Tibial artery (tissue), 4 donors: ENCODE results near the gene OR1J4.

ENCODE experiments used
- DNase-seq, 2 donors: peaks; one replicate each; pipeline ENCODE4 v3.0.0-alpha.2; 2019
- H3K27ac ChIP-seq, 2 donors: fragments of 200-600 bp; sonication (generic) in 1 of 2; 1 replicate in 1 of 2; 2 replicates in 1 of 2; pipeline ENCODE4 v1.5.1; 2018 to 2019; ENCODE audit warnings: mild to moderate bottlenecking in 1 of 2
- H3K27me3 ChIP-seq, 2 donors: fragments of 200-600 bp; sonication (generic) in 1 of 2; one replicate each; pipeline versions ENCODE4 v1.5.1 to v1.6.0; 2016 to 2019
- H3K36me3 ChIP-seq, 3 donors: fragments of 200-600 bp; sonication (generic) in 2 of 3; one replicate each; pipeline ENCODE4 v1.5.1; 2016 to 2019; ENCODE audit warnings: mild to moderate bottlenecking in 2 of 3
- H3K4me1 ChIP-seq, 4 donors: fragments of 200-600 bp; sonication (generic) in 2 of 4; 1 replicate in 3 of 4; 2 replicates in 1 of 4; pipeline ENCODE4 v1.5.1; 2016 to 2019
- H3K4me3 ChIP-seq, 2 donors: fragments of 200-600 bp; sonication (generic) in 1 of 2; 1 replicate in 1 of 2; 2 replicates in 1 of 2; pipeline ENCODE4 v1.5.1; 2018 to 2019; ENCODE audit warnings: mild to moderate bottlenecking in 2 of 2
- H3K9me3 ChIP-seq, 3 donors: fragments of 200-600 bp; sonication (generic) in 1 of 3; one replicate each; pipeline ENCODE4 v1.5.1; 2016 to 2019
- CTCF ChIP-seq, 2 experiments: fragments of 200-600 bp in 1 of 2; fragments of 450-650 bp in 1 of 2; IDR thresholded peaks; one replicate each; pipeline ENCODE4 v1.5.1; 2017 to 2019; ENCODE audit warnings: antibody characterized with exemption in 2 of 2, mild to moderate bottlenecking in 1 of 2, moderate library complexity in 1 of 2
- intact Hi-C: fragments of 100-400 bp; cut with DNase I; formaldehyde crosslinking; loops from one replicate; pipeline ENCODE4 v1.15.0; 2023; ENCODE audit warnings: low total_unique reads

The OR1J4 gene, protein sequence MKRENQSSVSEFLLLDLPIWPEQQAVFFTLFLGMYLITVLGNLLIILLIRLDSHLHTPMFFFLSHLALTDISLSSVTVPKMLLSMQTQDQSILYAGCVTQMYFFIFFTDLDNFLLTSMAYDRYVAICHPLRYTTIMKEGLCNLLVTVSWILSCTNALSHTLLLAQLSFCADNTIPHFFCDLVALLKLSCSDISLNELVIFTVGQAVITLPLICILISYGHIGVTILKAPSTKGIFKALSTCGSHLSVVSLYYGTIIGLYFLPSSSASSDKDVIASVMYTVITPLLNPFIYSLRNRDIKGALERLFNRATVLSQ

DNA sequence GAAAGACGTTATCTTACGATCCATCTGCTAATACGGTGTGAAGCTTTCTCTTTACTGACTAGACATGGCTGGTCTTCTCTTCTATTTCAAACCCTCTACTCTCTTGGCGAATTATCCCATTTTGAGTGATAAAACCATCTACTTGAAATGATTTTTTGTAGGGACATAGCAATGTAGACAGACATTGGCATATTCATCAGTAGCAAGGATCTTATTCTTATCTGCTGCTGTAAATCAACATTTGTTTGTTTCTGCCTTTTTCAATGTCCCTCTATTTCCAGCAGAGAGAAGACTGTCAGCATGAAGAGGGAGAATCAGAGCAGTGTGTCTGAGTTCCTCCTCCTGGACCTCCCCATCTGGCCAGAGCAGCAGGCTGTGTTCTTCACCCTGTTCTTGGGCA lies at the start of gene OR1J4:
Gene OR1J4, plus strand, starts transcription at position 301 of the 400 bp plus-strand sequence. Its CDS starts 0 bp downstream, at position 301.
- Histone ChIP-seq H3K4me3 (no peak within 1 kb of the TSS), H3K36me3 (no peaks in the 10 kb centered on the region), H3K27ac (no peak within 1 kb of the TSS), H3K27me3 (peaks cover 0 to 5% of the 10 kb centered on the region in 2 donors), H3K9me3 (no peaks in the 10 kb centered on the region), H3K4me1 (no peaks in the 10 kb centered on the region)
- TF ChIP-seq CTCF (IDR thresholded peaks at IDR 0.05) = no peak
- no peak for DNase-seq
- intact Hi-C loops = no loop called here

GRCh38 chr9:122474561-122474960 lies 44.4 kb upstream of the OR1J4 start:
- H3K9me3 ChIP-seq = no peaks in the 10 kb centered on the region
- intact Hi-C loops = no loop called here
- no peak for DNase-seq
- no peaks in the 10 kb centered on the region for H3K36me3 ChIP-seq
- no peak overlapping the region for H3K4me3 ChIP-seq
- TF ChIP-seq CTCF (IDR thresholded peaks at IDR 0.05) = no peak
- H3K27me3 ChIP-seq = peaks cover 0 to 27% of the 10 kb centered on the region in 2 donors
- H3K4me1 ChIP-seq = no peaks in the 10 kb centered on the region
- H3K27ac ChIP-seq = no peak overlapping the region

DNA sequence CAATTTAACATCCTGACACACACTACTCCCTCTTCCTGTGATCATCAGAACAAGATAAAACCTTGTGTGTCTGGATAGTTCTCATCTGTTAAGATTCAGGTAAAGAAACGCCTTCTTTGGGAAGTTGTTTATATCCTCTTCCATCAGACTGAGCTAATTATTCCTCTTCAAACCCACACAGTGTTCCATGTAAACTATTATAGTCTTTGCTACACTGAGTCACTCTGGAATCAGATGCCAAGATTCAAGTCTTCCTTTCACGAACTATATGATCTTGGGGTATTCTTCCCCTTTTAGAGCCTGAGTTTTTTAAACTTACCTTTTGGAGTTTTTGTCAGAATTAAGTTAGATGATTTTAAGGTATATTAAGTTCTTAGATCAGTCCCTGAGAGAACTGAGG lies 43.2 kb upstream of the OR1J4 start:
- Histone ChIP-seq H3K27me3 (peaks cover 0 to 18% of the 10 kb centered on the region in 2 donors), H3K27ac (no peak overlapping the region), H3K4me3 (no peak overlapping the region), H3K4me1 (no peaks in the 10 kb centered on the region), H3K36me3 (no peaks in the 10 kb centered on the region), H3K9me3 (no peaks in the 10 kb centered on the region)
- intact Hi-C loops = no loop called here
- DNase-seq = no peak
- TF ChIP-seq CTCF (IDR thresholded peaks at IDR 0.05) = no peak

DNA sequence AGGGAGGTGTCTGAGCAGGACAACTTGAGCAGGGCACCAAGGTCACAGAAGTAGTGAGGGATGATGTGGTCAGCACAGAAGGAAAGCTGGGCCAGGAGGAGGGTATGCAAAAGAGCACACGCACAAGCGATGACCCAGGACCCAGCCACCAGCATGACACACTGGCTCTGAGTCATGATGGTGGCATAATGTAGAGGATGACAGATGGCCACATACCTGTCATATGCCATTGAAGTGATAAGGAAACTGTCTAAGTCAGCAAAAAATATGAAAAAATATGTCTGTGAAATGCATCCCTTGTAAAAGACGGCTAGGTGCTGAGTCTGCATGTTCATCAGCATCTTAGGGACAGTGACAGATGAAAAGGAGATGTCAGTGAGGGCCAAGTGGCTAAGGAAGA lies 41.6 kb upstream of the OR1J4 start:
- intact Hi-C loops = no loop called here
- TF ChIP-seq CTCF (IDR thresholded peaks at IDR 0.05) = no peak
- Histone ChIP-seq H3K27ac (no peak overlapping the region), H3K4me1 (no peaks in the 10 kb centered on the region), H3K36me3 (no peaks in the 10 kb centered on the region), H3K9me3 (no peaks in the 10 kb centered on the region), H3K27me3 (peaks cover 0 to 12% of the 10 kb centered on the region in 2 donors), H3K4me3 (no peak overlapping the region)
- DNase-seq = no peak

DNA sequence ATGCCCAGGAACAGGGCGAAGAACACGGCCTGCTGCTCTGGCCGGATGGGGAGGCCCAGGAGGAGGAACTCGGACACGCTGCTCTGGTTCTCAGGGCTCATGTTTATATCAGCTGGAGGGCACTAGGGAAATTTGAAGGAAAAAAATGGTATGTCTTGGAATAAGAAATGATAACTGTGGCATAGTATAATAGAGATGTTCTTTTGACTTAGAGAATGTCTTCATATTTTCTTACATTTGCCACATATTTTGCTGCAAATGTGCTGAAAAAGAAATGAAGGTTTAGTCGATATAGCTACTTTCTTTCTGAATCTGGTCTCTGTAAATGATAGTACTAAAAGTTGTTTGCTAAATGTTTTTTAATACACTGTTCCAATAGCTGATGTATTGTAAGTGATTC lies 41.1 kb upstream of the OR1J4 start, which contains the start of gene OR1J1:
Gene OR1J1, minus strand, starts transcription at position 101 of the 400 bp plus-strand sequence. Its CDS starts 0 bp downstream, at position 101.
- no peak for TF ChIP-seq CTCF (IDR thresholded peaks at IDR 0.05)
- DNase-seq = no peak
- Histone ChIP-seq H3K27ac (no peak within 1 kb of the TSS), H3K4me1 (no peaks in the 10 kb centered on the region), H3K4me3 (no peak within 1 kb of the TSS), H3K9me3 (no peaks in the 10 kb centered on the region), H3K27me3 (peaks cover 0 to 12% of the 10 kb centered on the region in 2 donors), H3K36me3 (no peaks in the 10 kb centered on the region)
- intact Hi-C loops = no loop called here
